B cell (primary cell): ENCODE measurements around the gene FGA.

Experiments used
- CTCF ChIP-seq: fragments of 200-600 bp; IDR thresholded peaks from one replicate; pipeline ENCODE4 v1.8.0; 2022; ENCODE audit warnings: antibody characterized with exemption, mild to moderate bottlenecking
- EZH2 ChIP-seq: IDR thresholded peaks from 2 replicates; pipeline ENCODE4 v1.6.1; 2012; ENCODE audit warnings: borderline replicate concordance, low read depth, mild to moderate bottlenecking, moderate library complexity, low read length; ENCODE audit not compliant: insufficient read depth, poor library complexity, severe bottlenecking

- TF ChIP-seq EZH2: no peak
- TF ChIP-seq CTCF: no peak
These were observed 25.7 kb upstream of the FGA start for GRCh38 chr4:154616287-154616686.
